Medulla oblongata (tissue), 1 donor: Measurements from ENCODE around the gene ARPC2.
"Not testable (repeated sequence)": the region's sequence is repeated elsewhere in the genome, so short reads cannot be mapped to it uniquely, and the experiment has no call there.

Experiments used
- DNase-seq: peaks from one replicate; pipeline ENCODE4 v3.0.0-alpha.2; 2015; ENCODE audit errors: extremely low spot score

Gene ARPC2

GRCh38 chr2:218216674-218217359 lies at the start of gene ARPC2:
Gene ARPC2, plus strand, starts transcription at chr2:218217189. Its CDS starts 282 bp downstream, at chr2:218217471.
- peak; percentile 95 for DNase-seq

- no peak for DNase-seq
These were observed 49.0 kb upstream of the ARPC2 start for GRCh38 chr2:218168016-218168415.

- DNase-seq: peak; percentile 43
These were observed 48.1 kb upstream of the ARPC2 start for GRCh38 chr2:218168635-218169462.

GRCh38 chr2:218169757-218170546 lies 47.0 kb upstream of the ARPC2 start:
- DNase-seq: no peak

- not testable (repeated sequence) for DNase-seq
These were observed 45.2 kb upstream of the ARPC2 start for GRCh38 chr2:218171744-218172143.

- DNase-seq: no peak
These were observed 44.1 kb upstream of the ARPC2 start for GRCh38 chr2:218172845-218173244.

GRCh38 chr2:218179782-218180181 lies 37.2 kb upstream of the ARPC2 start:
- no peak for DNase-seq

GRCh38 chr2:218180467-218181114 lies 36.4 kb upstream of the ARPC2 start:
- no peak for DNase-seq

GRCh38 chr2:218184331-218184730 lies 32.7 kb upstream of the ARPC2 start:
- no peak for DNase-seq

GRCh38 chr2:218186355-218186766 lies 30.6 kb upstream of the ARPC2 start:
- peak; percentile 77 for DNase-seq

GRCh38 chr2:218186876-218187275 lies 30.1 kb upstream of the ARPC2 start:
- no peak for DNase-seq

GRCh38 chr2:218187296-218188015 lies 29.5 kb upstream of the ARPC2 start:
- DNase-seq: no peak

- DNase-seq: no peak
These were observed 28.5 kb upstream of the ARPC2 start for GRCh38 chr2:218188528-218188927.

- DNase-seq: no peak
These were observed 24.0 kb upstream of the ARPC2 start for GRCh38 chr2:218192902-218193430.

- no peak for DNase-seq
These were observed 23.3 kb upstream of the ARPC2 start for GRCh38 chr2:218193701-218194100.

- no peak for DNase-seq
These were observed 22.1 kb upstream of the ARPC2 start for GRCh38 chr2:218194880-218195279.

GRCh38 chr2:218196974-218197373 lies 20.0 kb upstream of the ARPC2 start:
- no peak for DNase-seq

GRCh38 chr2:218202266-218202665 lies 14.7 kb upstream of the ARPC2 start:
- DNase-seq: no peak

- no peak for DNase-seq
These were observed 7.9 kb upstream of the ARPC2 start for GRCh38 chr2:218209078-218209477.

- no peak for DNase-seq
These were observed 2.9 kb upstream of the ARPC2 start for GRCh38 chr2:218214116-218214515.

- DNase-seq: no peak
These were observed 684 bp upstream of the ARPC2 start for GRCh38 chr2:218216336-218216673.
